Stimulated activated CD4-positive, alpha-beta T cell treated with anti-CD3 and anti-CD28 coated beads, Interleukin-4, amount 100 ng/mL, for 48 hours (primary cell): ENCODE data around the gene SLC20A1.

Experiments used
- DNase-seq, 2 donors: peaks; one replicate each; pipeline ENCODE4 v3.0.0-alpha.2; 2020; ENCODE audit warnings: low read depth in 2 of 2

The SLC20A1 gene

GRCh38 chr2:112709703-112710102, 64.0 kb downstream of the SLC20A1 start:
- DNase-seq: no peak

DNA sequence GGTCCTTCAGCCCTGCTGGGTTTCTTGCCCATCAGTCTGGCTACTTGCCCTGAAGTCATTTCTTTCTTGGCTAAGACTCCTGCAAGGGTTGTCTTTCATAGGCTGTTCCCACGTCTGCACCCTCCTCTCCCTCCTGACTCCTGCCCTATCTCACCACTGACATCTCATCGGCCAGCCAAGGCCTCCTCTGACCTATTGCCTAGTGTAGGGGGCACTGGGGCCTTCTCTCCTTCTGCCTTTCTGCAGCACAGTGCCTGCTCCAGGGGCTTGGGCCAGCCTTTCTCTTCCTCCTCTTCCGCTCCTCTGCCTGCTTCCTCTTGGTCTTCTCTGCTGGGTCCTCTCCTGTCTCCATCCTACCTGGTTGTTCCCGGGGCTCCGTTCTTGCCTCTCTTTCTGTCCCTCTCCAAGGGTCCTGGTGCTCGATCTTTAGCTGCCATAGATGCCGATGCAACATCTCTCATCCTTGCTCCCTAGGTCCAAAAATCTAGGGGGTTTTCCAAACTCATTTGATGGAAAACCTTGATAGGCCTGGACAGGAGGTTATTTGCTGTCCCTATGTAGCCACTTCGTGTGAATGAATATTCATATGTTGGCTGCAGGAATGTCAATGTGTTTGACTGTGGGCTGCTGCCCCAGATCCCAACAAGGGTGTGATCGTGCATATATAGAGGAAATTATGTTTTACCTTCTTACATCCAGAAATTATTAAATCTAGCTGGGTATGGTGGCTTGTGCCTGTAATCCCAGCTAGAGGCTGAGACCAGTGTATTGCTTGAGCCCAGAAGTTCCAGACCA, 65.4 kb downstream of the SLC20A1 start:
- DNase-seq: no peak

GRCh38 chr2:112712465-112712864, 66.7 kb downstream of the SLC20A1 start:
- no peak for DNase-seq

GRCh38 chr2:112712903-112713584, 67.3 kb downstream of the SLC20A1 start:
- peak; percentile 62 to 63 for DNase-seq
